ENCODE measurements around the gene RAB11FIP2.

The RAB11FIP2 gene

DNA sequence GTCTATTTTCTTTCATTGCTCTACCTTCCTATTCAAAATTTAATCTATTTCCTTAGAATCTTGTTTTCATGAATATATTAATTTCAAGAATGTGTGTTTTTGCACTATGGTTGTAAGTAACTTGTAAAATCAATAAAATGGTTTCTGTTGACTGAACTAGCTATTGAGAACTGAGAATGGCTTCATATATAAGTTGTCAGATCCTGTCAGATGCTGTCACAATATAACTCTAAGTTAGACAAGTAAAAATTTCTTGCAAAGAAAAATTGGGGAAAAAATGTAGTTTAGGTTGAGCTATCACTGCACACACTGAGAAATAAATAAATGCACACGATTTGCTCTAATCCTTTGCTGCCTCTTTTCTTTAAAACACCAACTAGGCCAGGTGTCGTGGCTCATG is 89.8 kb downstream of the RAB11FIP2 start:
- TF ChIP-seq, protein P1, sequence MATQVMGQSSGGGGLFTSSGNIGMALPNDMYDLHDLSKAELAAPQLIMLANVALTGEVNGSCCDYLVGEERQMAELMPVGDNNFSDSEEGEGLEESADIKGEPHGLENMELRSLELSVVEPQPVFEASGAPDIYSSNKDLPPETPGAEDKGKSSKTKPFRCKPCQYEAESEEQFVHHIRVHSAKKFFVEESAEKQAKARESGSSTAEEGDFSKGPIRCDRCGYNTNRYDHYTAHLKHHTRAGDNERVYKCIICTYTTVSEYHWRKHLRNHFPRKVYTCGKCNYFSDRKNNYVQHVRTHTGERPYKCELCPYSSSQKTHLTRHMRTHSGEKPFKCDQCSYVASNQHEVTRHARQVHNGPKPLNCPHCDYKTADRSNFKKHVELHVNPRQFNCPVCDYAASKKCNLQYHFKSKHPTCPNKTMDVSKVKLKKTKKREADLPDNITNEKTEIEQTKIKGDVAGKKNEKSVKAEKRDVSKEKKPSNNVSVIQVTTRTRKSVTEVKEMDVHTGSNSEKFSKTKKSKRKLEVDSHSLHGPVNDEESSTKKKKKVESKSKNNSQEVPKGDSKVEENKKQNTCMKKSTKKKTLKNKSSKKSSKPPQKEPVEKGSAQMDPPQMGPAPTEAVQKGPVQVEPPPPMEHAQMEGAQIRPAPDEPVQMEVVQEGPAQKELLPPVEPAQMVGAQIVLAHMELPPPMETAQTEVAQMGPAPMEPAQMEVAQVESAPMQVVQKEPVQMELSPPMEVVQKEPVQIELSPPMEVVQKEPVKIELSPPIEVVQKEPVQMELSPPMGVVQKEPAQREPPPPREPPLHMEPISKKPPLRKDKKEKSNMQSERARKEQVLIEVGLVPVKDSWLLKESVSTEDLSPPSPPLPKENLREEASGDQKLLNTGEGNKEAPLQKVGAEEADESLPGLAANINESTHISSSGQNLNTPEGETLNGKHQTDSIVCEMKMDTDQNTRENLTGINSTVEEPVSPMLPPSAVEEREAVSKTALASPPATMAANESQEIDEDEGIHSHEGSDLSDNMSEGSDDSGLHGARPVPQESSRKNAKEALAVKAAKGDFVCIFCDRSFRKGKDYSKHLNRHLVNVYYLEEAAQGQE (IDR thresholded peaks at IDR 0.05; ENCODE audit: insufficient read depth in 1 of 2, low read depth in 2 of 2, low read length in 2 of 2), result no peak
- TF ChIP-seq POLR2AphosphoS5 (IDR thresholded peaks at IDR 0.05; ENCODE audit: low read depth, low read length) (no peak), SIN3A (IDR thresholded peaks at IDR 0.05; ENCODE audit: borderline replicate concordance, insufficient read depth, low read length) (no peak), FOXP2 (optimal IDR thresholded peaks at IDR 0.05; ENCODE audit: borderline replicate concordance, extremely low read depth, extremely low read length, insufficient read depth) (no peak), TAF1 (IDR thresholded peaks at IDR 0.05; ENCODE audit: borderline replicate concordance, insufficient read depth, low read length) (no peak)

DNA sequence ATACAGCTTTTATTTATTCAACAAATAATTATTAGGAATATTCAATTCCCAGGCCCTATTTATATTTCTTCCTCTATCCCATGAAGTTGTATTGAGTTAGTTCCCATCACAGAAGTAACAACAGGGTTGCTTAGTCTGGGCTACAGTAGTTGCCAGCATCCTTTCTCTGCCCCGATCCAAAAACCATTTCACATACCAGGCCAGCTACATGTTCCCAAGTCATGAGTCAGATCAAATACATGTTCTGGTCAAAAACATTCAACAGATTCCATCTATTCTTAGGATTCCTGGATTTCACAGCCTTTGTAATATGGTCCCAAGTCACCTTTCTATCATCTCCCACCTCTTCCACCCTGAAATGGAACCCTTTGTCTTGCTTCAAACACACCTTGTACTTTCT is 91.6 kb downstream of the RAB11FIP2 start:
- TF ChIP-seq, protein P1 (IDR thresholded peaks at IDR 0.05; ENCODE audit: insufficient read depth in 1 of 2, low read depth in 2 of 2, low read length in 2 of 2), result no peak
- TF ChIP-seq POLR2AphosphoS5 (IDR thresholded peaks at IDR 0.05; ENCODE audit: low read depth, low read length) (no peak), SIN3A (IDR thresholded peaks at IDR 0.05; ENCODE audit: borderline replicate concordance, insufficient read depth, low read length) (no peak), FOXP2 (optimal IDR thresholded peaks at IDR 0.05; ENCODE audit: borderline replicate concordance, extremely low read depth, extremely low read length, insufficient read depth) (no peak)
